GM18520 (cell line): ENCODE measurements around the gene NUDT13.
"Not testable (repeated sequence)": the region's sequence is repeated elsewhere in the genome, so short reads cannot be mapped to it uniquely, and the experiment has no call there.

ENCODE experiments used
- ATAC-seq: cut with Tn5 transposase; IDR thresholded peaks from one replicate; pipeline ENCODE4 v1.9.1; 2021; ENCODE audit not compliant: unreplicated experiment

NUDT13 gene

DNA sequence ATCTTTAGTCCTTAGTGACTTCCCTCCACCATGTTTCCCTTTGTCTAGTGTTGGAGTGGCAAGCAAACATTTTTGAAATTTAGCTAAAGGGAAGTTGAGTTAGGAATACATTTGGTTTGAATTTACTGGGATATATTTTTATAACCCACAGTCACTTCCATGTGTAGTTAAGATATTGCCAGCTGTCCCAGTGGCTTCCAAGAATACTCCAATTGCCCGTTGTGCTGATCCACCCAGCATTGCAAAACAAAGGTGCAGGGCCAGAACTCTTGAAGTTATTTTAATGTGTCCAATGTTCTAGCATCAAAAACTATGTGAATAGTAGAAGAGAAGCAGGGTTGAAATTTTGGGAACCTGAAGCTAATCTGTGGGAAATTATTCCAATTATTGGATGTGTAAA, 11.1 kb upstream of the NUDT13 start:
- no peak for ATAC-seq

DNA sequence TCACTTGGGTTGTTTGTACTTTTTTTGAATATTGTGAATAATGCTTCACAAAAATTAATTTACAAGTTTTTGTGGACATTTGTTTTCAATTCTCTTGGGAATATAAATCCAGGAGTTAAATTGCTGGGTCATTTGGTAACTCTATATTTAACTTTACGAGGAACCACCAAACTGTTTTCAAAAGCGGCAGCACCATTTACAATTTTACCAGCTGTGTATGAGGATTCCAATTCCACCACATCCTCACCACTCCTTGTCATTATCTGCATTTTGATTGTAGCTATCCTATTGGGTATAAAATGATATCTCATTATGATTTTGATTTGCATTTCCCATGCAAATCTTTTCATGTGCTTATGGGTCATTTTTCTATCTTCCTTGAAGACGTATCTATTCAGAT, 4.0 kb upstream of the NUDT13 start:
- no peak for ATAC-seq

DNA sequence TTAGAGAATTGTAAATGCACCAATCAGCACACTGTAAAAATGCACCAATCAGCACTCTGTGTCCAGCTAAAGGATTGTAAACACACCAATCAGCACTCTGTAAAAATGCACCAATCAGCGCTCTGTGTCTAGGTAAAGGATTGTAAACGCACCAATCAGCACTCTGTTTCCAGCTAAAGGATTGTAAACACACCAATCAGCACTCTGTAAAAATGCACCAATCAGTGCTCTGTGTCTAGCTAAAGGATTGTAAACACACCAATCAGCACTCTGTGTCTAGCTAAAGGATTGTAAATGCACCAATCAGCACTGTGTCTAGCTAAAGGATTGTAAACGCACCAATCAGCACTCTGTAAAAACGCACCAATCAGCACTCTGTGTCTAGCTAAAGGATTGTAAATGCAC, 1.0 kb upstream of the NUDT13 start:
- ATAC-seq, result not testable (repeated sequence)

DNA sequence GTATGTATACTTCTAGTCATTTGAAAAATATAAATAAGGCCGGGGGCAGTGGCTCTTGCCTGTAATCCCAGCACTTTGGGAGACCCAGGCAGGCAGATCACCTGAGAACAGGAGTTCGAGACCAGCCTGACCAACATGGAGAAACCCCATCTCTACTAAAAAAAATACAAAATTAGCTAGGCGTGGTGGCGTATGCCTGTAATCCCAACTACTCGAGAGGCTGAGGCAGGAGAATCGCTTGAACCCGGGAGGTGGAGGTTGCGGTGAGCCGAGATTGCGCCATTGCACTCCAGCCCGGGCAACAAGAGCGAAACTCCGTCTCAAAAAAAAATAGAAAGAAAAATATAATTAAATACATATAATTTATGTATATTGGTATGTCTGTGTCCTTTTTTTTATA, 1.8 kb downstream of the NUDT13 start:
- not testable (repeated sequence) for ATAC-seq

DNA sequence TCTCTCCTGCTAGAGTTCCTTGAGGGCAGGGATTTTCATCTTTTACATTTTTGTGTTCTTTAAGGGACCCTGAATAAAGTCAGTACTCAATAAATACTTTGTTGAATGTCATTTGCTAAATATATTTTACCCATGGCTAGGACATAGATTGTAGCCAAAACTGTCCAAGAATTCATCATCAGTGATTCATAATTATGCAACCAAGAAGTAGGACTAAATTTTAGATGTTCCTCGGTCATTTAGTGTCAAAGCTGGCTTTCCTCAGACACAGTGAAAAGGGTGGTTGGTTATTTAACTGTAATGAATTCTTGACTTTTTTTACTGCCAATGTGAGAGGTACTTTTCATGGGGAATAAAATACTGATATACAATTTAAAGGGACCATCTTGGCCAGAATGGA, 3.3 kb downstream of the NUDT13 start:
- no peak for ATAC-seq

DNA sequence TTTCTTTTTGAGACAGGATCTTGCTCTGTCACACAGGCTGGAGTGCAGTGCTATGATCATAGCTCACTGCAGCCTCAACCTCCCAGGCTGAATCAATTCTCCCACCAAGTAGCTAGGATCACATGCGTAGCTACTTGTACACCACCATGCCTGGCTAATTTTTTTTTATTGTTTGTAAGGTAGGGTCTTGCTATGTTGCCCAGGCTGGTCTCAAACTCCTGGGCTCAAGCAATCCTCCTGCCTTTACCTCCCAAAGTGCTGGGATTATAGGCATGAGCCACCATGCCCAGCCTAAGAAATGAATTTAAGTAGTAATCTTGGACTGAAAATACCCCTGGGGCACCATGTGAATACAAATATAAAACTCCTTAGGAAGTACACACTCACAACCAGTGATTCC, 5.8 kb downstream of the NUDT13 start:
- ATAC-seq, result no peak

DNA sequence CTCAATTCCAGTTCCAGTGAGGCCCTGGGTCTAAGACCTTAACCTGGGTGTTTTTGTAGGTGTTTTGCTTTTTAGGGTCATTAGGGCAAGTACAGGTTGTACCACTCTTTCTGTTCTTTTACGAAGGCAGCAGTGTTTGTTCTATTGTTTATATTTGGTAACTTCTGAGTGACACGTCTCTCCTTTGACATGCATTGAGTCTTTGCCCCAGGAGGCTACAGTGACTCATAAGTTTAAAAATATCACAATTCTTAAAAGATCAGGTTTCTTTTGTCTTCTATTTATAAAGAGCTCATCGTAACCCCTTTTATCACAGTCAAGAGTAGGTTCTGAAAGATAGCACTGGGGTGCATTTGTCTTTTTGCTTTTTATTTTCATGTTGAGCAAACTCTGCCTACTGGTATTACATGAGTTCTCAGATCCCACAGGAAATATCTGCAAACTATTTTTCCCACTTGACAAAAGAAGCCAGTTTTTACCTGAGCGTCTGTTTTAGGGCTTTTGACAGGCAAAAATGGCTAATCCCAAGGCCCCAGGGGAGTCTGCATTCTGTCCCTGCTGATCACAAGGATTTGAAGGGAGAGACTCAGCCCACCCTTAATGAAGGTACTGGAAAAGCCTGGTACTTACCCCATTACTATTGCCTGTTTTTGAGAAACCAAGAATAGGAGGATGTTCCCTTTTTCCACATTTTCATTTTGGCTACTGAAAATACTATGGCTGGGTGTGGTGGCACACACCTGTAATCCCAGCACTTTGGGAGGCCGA, 7.9 kb downstream of the NUDT13 start:
- peak; percentile 64 for ATAC-seq

DNA sequence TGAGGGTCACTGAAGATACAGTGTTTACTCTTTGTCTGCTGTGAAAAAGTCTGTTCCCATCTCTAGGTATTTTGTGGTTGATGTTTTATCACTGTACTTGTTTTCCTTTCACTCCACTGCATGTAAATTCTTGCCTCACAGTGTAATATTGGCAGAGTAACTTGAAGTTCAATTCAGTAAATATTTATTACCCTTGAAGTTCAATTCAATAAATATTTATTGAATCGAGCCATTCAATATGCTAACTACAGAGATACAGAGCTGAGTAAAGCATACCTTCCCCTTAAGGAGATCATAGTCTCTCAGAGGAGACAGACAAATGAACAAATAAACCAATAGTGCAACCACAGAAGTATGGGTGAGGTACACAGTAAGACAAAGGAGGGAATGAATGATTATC, 9.2 kb downstream of the NUDT13 start:
- ATAC-seq, result no peak

DNA sequence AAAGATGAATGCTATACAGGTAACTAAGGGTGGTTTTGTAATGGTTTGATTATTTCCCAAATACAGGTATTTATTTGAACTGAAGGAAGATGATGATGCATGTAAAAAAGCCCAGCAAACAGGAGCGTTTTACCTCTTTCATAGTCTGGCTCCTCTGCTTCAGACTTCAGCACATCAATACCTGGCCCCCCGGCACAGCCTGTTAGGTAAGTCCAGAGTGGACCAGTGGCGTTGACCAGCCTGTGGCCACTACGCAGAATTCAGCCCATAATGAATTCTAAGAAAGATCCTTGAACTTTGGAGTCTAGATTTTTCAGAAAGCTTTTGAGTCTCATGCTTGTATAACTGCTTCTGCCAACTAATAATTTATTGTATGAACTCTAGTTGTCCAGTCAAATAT, 9.7 kb downstream of the NUDT13 start:
- ATAC-seq, result no peak

DNA sequence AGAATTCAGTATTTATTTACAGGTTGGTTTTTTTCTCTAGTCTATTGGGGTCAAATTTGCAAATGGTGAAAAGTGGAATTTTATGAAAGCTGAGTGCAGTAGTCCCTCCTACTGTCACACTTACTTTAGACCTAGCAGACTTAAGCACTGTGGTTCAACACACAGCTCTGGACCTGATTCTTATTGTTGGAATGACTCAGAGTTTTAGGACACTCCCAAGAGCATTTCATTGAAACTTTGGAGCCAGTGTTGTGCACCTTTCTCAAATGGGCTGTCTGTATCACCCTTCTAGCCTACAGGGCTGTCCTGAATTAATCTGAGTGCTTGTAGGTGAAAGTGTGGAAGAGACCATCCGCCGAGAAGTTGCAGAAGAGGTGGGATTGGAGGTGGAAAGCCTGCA, 16.1 kb downstream of the NUDT13 start:
- no peak for ATAC-seq

DNA sequence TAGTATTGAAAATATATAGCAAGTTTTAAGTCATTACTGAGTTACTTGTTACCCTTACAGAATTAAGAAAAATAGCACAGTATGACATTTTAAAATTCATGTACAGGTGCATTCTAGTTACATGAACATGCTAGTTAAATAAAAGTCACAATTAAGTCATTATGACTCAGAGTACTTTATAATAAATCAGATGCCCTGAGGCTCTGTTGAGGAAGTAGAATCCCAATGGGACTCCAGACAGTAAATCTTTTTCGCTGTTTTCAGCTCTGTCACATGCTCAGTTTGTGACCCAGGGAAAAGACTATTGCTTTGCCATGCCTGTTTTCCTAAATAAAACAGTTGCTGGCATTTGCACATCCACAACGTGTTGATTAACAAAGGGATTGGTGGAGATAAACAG, 21.0 kb downstream of the NUDT13 start:
- no peak for ATAC-seq

DNA sequence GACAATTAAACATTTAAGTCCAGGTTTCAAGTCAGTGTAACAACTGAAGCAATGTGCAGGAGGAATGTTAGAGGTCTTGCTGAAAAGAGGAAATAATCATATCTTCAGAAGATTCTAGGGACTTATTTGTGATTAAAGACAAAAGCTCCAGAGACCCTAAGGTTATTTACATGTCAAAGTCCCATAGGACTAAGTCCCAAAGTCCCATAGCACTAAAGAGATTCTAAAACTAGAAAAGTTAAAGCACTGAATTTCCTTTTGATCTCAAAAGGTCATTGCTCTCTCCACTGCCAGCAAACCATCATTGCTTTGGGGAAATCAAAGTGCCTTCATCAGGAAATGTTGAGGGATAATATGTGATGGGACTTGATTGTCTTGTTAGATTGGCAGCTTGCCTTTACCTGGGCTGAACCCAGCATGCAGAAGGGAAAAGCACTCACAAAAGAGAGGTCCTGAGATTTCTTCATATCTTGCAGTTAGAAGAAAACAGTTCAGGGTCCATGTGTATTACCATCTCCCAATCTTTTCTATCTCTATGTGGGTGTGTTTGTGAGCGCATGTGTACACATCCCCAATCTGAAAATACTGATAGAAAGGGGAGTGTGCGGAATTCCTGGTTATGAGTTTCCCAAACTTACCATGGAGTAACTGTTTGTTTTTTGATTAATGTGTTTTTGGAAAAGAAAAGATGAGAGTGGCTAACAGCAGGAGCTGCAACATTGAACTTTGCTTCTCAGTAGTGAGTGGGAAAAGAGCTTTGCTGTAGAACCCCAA, 21.8 kb downstream of the NUDT13 start:
- no peak for ATAC-seq

DNA sequence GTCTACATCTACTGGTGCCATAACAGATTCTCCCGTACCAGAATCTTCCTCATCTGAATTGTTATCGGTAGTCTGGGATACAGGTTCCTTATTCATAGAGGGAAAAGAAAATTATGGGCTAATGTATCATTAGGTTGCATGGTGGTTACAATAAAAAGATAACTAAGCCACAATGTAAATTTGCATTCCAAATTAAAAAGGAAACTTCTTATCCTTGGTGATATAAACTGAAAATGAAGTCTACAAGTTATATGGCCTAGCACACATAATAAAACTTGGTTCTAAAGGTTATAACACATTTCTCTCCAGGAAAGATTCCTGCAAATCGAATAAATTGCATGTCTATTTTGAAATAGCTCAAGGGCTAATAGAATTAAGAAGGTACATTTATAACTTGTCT, 24.5 kb downstream of the NUDT13 start:
- ATAC-seq, result no peak

DNA sequence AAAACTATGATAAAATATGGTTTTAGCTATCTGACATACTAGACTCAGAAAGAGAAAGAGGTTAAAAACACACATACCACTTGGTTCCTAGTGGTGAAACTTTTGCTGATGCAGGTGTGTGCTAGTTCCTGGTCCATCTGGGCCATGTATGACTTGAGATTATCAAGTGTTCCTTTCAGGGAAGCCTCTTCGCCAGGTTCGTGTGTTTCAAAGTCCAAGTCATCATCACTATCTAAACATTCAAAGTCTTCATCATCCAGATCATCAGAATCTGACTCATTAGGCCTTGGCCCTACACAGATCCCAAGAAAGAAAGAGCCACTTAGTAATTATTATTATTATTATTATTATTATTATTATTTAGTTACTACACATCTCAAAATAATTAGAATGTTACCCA, 26.4 kb downstream of the NUDT13 start:
- ATAC-seq, result no peak

DNA sequence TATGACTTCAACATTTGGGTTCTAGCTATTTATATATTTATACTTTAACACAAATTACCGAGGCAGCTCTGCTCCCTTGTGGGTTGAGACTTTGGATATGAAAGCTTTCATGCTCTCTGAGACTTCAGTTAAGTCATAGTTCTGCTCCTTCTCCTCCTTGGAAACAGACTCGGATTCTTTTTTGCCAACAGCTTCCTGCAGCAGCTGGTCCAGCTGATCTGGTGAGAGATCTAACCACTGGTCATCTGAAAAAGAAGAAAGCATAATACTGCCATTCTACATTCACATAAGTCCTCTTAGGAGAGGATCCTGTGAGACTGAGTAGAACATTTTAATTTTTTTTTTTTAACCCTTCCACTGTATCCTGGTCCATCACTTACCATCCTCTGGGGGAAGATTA, 29.0 kb downstream of the NUDT13 start:
- ATAC-seq, result no peak

DNA sequence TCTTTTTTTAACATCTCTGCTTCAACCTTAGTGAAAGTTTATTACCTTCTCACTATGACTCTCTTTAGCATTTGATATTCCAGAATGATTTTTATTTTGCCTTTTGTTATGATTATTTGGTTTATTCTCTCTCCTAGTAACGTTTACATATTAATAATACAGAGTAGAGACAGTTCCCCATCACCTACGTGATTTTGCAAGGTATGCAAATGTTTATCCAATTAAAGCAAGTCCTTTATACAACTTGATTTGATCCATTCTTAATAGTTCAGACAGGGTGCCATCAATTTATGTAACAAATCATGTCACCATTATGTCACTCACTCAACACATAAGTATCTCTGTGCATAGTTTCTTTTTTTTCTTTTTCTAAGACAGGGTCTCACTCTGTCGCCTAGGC, 31.3 kb downstream of the NUDT13 start:
- ATAC-seq, result no peak

DNA sequence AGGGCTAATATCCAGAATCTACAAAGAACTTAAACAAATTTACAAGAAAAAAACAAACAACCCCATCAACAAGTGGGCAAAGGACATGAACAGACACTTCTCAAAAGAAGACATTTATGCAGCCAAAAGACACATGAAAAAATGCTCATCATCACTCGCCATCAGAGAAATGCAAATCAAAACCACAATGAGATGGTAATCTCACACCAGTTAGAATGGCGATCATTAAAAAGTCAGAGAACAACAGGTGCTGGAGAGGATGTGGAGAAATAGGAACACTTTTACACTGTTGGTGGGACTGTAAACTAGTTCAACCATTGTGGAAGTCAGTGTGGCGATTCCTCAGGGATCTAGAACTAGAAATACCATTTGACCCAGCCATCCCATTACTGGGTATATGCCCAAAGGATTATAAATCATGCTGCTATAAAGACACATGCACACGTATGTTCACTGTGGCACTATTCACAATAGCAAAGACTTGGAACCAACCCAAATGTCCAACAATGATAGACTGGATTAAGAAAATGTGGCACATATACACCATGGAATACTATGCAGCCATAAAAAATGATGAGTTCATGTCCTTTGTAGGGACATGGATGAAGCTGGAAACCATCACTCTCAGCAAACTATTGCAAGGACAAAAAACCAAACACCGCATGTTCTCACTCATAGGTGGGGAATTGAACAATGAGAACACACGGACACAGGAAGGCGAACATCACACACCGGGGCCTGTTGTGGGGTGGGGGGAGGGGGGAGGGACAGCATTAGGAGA, 40.6 kb downstream of the NUDT13 start:
- ATAC-seq, result not testable (repeated sequence)

DNA sequence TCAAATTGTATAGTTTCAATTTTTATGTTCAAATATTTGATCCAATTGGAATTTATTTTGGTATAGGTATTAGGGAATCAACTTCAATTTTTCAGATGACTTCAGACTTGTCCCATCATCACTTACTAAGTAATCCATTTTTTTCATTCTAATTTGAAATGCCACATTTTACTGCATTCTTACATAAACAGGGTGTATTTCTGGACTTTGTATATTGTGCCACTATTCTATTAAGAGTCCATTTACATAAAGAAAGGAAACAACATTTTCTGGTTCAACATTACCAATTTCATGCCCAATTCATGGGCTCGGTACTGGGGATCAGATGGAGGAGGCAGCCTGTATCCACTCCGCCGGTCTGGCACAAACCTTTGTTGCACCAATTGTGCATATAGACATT, 41.8 kb downstream of the NUDT13 start:
- ATAC-seq, result no peak

DNA sequence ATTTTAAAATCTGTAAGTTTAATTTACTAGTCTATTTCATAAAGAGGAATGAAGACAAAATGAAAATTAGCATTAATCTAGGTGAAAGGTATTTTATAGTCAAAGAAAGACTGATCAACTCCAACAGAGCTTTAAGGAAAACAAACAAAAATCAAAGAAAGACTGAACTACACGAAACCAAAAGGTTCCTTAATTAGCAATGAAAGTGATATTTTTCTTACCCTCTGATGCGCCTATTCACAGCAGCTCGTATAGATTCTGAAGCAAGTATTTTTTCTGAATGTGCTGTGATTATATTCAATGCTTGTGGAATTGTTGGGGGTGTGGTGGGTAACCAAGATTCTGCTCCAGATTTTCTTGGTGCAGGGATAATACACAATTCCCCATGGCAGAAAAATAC, 45.8 kb downstream of the NUDT13 start:
- ATAC-seq, result no peak

DNA sequence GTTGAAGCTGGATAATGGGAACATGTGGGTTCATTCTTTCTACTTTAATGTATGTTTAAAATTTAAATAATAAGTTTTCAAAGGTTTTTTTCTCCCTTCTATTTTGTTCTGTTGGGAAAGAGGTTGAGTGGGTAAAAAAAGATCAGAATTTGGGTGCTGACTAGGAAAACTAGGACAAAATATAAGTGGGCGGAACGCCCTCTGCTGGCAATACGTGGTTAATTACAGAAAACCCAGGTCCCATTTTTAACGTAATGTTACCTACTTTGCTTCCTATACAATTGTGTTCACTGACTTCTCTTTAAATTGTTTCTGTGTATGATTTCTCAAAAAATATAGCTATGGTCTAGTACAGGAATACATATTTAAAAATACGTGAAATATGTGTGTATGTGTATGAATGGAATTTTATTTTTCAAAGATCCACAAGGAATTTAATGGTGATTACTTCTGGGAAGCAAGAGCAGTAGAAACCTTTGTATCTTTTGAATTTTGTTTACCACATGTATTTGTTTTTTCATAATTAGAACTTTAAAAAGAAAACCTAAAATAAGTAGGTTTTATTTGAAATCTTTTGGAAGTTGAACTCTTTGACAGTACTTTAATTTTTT, 48.9 kb downstream of the NUDT13 start:
- ATAC-seq, result no peak

DNA sequence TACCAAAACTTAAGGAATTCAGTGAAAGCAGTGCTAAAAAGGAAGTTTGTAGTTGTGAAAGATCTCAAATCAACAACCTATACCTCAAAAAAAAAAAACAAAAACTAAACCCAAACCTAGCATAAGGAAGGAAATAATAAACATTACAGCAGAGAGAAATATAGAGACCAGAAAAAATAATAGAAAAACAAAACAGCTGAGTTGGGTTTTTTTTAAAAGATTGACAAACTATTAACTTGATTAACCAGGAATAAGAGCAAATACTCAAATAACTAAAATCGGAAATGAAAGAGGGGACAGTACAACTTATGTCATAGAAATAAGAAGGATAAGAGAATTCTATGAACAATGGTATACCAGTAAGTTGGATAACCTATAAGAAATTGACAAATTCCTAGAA, 50.8 kb downstream of the NUDT13 start:
- no peak for ATAC-seq
